ENCODE results near the gene KIAA0040. TPM values are rescaled to one million over a fixed set of nuclear protein-coding genes. Genes with fewer than 3 reads are reported as not detected.
A peak's percentile ranks its signal among the peaks of the same experiment; 100 is the strongest.

KIAA0040 gene
- total and polyA plus RNA-seq, 4 donors: 4.6 to 12.0 (median 5.7) TPM

DNA sequence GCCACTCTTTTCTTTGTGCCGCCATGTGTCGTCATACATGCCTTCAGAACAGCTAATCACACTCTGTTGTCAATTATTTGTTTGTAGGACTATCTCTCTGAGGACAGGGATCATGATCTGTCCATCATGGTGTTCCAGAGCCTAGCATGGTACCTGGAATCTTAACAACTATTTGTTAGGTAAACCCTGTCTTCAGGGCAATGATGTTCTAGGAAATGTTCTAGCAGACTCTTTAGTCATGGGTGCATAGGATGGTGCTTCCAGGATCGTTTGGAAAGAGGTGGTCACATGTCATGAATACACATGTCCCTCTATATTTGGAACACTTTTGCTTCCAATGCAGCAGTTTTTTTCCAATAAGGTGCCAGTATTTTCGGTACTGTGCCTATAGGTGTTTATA lies 18.2 kb upstream of the KIAA0040 start:
- no peak for DNase-seq (ENCODE audit: low spot score)
- WGBS: 74% methylated on average over 4 of the region's 4 CpGs
- Histone ChIP-seq H3K4me1 (ENCODE audit: control insufficient read depth in 4 of 4, insufficient read depth in 4 of 4, low read length in 3 of 4) (peaks cover 0 to 18% (median 11%) of the 10 kb centered on the region in 4 donors), H3K27ac (ENCODE audit: low read depth in 1 of 2, low read length in 2 of 2) (no peak overlapping the region), H3K36me3 (ENCODE audit: control insufficient read depth in 4 of 4, insufficient read depth in 3 of 4, low read depth in 1 of 4, low read length in 3 of 4) (no peaks in the 10 kb centered on the region), H3K9me3 (ENCODE audit: control insufficient read depth in 4 of 4, low read length in 3 of 4) (peaks cover 0 to 3% (median 0%) of the 10 kb centered on the region in 4 donors), H3K9ac (ENCODE audit: low read depth in 1 of 2, low read length in 2 of 2) (no peak overlapping the region), H3K4me3 (ENCODE audit: low read depth in 1 of 3, low read length in 3 of 3) (no peak overlapping the region), H3K27me3 (ENCODE audit: control insufficient read depth in 4 of 4, insufficient read depth in 4 of 4, low read length in 3 of 4) (no peaks in the 10 kb centered on the region)
- TF ChIP-seq, protein P1, sequence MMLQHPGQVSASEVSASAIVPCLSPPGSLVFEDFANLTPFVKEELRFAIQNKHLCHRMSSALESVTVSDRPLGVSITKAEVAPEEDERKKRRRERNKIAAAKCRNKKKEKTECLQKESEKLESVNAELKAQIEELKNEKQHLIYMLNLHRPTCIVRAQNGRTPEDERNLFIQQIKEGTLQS (IDR thresholded peaks at IDR 0.05): no peak
- TF ChIP-seq FOXA1 (IDR thresholded peaks at IDR 0.05) (no peak), HNF4G (IDR thresholded peaks at IDR 0.05) (no peak), FOXA2 (IDR thresholded peaks at IDR 0.05) (no peak)

DNA sequence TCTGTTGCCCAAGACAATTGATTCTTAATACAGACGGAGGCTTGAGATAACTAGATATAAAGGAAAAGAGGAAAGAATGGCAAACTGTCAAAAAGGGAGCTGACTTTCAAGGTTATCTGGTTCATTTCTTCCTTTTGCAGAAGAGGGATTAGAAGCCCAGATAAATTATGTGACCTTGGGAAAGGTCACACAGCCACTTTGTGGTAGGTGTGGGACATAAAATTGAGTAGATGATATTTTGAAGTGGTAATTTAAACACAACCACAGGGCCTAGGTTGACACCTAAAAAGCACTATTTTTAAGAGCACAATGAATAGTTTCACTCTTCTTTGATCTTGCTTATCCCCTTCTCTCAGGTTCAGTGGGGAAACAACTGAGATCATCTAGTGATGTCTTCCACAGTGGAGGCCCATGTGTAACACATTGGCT lies 16.9 kb upstream of the KIAA0040 start:
- Histone ChIP-seq H3K4me1 (ENCODE audit: control insufficient read depth in 4 of 4, insufficient read depth in 4 of 4, low read length in 3 of 4) (peaks cover 0 to 18% (median 11%) of the 10 kb centered on the region in 4 donors), H3K4me3 (ENCODE audit: low read depth in 1 of 3, low read length in 3 of 3) (peak overlapping the region in 1 of 3 donors; percentile 34), H3K9ac (ENCODE audit: low read depth in 1 of 2, low read length in 2 of 2) (no peak overlapping the region), H3K36me3 (ENCODE audit: control insufficient read depth in 4 of 4, insufficient read depth in 3 of 4, low read depth in 1 of 4, low read length in 3 of 4) (no peaks in the 10 kb centered on the region), H3K9me3 (ENCODE audit: control insufficient read depth in 4 of 4, low read length in 3 of 4) (peaks cover 0 to 3% (median 0%) of the 10 kb centered on the region in 4 donors), H3K27me3 (ENCODE audit: control insufficient read depth in 4 of 4, insufficient read depth in 4 of 4, low read length in 3 of 4) (no peaks in the 10 kb centered on the region), H3K27ac (ENCODE audit: low read depth in 1 of 2, low read length in 2 of 2) (peak overlapping the region; percentile 28 to 51)
- no peak for TF ChIP-seq NR2F2 (IDR thresholded peaks at IDR 0.05)
- TF ChIP-seq RXRA (IDR thresholded peaks at IDR 0.05): no peak
- no peak for TF ChIP-seq YY1 (IDR thresholded peaks at IDR 0.05)
- TF ChIP-seq GABPA (IDR thresholded peaks at IDR 0.05 in 1 of 2, conservative IDR thresholded peaks at IDR 0.05 in 1 of 2): no peak
- TF ChIP-seq, protein P2, sequence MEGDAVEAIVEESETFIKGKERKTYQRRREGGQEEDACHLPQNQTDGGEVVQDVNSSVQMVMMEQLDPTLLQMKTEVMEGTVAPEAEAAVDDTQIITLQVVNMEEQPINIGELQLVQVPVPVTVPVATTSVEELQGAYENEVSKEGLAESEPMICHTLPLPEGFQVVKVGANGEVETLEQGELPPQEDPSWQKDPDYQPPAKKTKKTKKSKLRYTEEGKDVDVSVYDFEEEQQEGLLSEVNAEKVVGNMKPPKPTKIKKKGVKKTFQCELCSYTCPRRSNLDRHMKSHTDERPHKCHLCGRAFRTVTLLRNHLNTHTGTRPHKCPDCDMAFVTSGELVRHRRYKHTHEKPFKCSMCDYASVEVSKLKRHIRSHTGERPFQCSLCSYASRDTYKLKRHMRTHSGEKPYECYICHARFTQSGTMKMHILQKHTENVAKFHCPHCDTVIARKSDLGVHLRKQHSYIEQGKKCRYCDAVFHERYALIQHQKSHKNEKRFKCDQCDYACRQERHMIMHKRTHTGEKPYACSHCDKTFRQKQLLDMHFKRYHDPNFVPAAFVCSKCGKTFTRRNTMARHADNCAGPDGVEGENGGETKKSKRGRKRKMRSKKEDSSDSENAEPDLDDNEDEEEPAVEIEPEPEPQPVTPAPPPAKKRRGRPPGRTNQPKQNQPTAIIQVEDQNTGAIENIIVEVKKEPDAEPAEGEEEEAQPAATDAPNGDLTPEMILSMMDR (IDR thresholded peaks at IDR 0.05; ENCODE audit: low read depth, low read length, missing input control): no peak
- TF ChIP-seq, protein P3, sequence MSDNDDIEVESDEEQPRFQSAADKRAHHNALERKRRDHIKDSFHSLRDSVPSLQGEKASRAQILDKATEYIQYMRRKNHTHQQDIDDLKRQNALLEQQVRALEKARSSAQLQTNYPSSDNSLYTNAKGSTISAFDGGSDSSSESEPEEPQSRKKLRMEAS (IDR thresholded peaks at IDR 0.05): no peak
- TF ChIP-seq, protein P1 (IDR thresholded peaks at IDR 0.05): no peak
- TF ChIP-seq JUND (IDR thresholded peaks at IDR 0.05): no peak
- peak; percentile 0 for TF ChIP-seq SP1 (IDR thresholded peaks at IDR 0.05)
- DNase-seq (ENCODE audit: low spot score): no peak
- WGBS: 15% methylated on average over 1 of the region's 1 CpG

DNA sequence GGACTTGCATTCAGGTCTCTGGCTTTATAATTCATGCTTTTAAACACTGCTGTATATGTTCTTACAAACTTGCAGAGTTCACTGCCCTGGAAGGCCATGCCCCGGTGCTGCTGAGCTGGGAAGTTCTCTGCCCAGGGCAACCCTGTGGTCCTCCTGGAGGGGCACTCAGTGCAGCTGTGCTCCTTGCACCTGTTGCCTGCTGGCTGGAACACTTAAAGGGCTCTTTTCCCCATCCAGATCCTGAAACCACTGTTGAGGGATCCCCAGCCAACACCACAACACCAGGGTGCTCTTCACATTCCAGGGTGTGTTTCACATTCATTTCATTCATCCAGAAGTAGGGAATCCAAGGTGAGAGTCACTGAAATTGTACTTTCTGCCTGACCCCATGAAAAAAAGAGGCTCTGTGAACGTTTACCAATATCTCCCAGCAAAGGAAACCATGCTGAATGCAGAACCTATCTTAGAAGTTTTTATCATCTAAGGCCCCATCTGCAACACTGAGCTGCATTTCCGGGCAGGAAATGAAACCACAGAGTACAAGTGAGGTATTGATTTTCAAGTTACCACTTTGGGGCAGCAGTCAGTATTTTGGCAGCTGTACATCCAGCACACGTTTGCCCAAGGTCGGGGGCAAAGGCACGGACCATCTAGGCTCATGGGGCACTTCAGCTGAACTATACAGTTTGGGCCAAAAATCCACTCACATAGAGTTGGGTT lies 16.4 kb upstream of the KIAA0040 start:
- Histone ChIP-seq H3K9ac (ENCODE audit: low read depth in 1 of 2, low read length in 2 of 2) (no peak overlapping the region), H3K9me3 (ENCODE audit: control insufficient read depth in 4 of 4, low read length in 3 of 4) (peaks cover 0 to 3% (median 0%) of the 10 kb centered on the region in 4 donors), H3K27ac (ENCODE audit: low read depth in 1 of 2, low read length in 2 of 2) (peak overlapping the region; percentile 28 to 58), H3K4me1 (ENCODE audit: control insufficient read depth in 4 of 4, insufficient read depth in 4 of 4, low read length in 3 of 4) (peaks cover 0 to 18% (median 11%) of the 10 kb centered on the region in 4 donors), H3K4me3 (ENCODE audit: low read depth in 1 of 3, low read length in 3 of 3) (peak overlapping the region in 1 of 3 donors; percentile 34), H3K36me3 (ENCODE audit: control insufficient read depth in 4 of 4, insufficient read depth in 3 of 4, low read depth in 1 of 4, low read length in 3 of 4) (no peaks in the 10 kb centered on the region), H3K27me3 (ENCODE audit: control insufficient read depth in 4 of 4, insufficient read depth in 4 of 4, low read length in 3 of 4) (no peaks in the 10 kb centered on the region)
- DNase-seq (ENCODE audit: low spot score): no peak
- WGBS: 12% methylated on average over 6 of the region's 6 CpGs
- TF ChIP-seq HNF4A (conservative IDR thresholded peaks at IDR 0.05) (peak; percentile 58 to 94), FOXA1 (IDR thresholded peaks at IDR 0.05) (no peak), HNF4G (IDR thresholded peaks at IDR 0.05) (peak; percentile 60), SP1 (IDR thresholded peaks at IDR 0.05) (peak; percentile 78), TAF1 (conservative IDR thresholded peaks at IDR 0.05) (no peak), EGR1 (IDR thresholded peaks at IDR 0.05; ENCODE audit: low read depth in 2 of 2) (no peak), RXRA (IDR thresholded peaks at IDR 0.05) (peak in 1 of 2 donors; percentile 62), JUND (IDR thresholded peaks at IDR 0.05) (no peak)
- TF ChIP-seq, protein P4, sequence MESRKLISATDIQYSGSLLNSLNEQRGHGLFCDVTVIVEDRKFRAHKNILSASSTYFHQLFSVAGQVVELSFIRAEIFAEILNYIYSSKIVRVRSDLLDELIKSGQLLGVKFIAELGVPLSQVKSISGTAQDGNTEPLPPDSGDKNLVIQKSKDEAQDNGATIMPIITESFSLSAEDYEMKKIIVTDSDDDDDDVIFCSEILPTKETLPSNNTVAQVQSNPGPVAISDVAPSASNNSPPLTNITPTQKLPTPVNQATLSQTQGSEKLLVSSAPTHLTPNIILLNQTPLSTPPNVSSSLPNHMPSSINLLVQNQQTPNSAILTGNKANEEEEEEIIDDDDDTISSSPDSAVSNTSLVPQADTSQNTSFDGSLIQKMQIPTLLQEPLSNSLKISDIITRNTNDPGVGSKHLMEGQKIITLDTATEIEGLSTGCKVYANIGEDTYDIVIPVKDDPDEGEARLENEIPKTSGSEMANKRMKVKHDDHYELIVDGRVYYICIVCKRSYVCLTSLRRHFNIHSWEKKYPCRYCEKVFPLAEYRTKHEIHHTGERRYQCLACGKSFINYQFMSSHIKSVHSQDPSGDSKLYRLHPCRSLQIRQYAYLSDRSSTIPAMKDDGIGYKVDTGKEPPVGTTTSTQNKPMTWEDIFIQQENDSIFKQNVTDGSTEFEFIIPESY (IDR thresholded peaks at IDR 0.05): no peak
- TF ChIP-seq, protein P3 (IDR thresholded peaks at IDR 0.05): peak; percentile 38
- TF ChIP-seq, protein P1 (IDR thresholded peaks at IDR 0.05): no peak
- TF ChIP-seq, protein P5, sequence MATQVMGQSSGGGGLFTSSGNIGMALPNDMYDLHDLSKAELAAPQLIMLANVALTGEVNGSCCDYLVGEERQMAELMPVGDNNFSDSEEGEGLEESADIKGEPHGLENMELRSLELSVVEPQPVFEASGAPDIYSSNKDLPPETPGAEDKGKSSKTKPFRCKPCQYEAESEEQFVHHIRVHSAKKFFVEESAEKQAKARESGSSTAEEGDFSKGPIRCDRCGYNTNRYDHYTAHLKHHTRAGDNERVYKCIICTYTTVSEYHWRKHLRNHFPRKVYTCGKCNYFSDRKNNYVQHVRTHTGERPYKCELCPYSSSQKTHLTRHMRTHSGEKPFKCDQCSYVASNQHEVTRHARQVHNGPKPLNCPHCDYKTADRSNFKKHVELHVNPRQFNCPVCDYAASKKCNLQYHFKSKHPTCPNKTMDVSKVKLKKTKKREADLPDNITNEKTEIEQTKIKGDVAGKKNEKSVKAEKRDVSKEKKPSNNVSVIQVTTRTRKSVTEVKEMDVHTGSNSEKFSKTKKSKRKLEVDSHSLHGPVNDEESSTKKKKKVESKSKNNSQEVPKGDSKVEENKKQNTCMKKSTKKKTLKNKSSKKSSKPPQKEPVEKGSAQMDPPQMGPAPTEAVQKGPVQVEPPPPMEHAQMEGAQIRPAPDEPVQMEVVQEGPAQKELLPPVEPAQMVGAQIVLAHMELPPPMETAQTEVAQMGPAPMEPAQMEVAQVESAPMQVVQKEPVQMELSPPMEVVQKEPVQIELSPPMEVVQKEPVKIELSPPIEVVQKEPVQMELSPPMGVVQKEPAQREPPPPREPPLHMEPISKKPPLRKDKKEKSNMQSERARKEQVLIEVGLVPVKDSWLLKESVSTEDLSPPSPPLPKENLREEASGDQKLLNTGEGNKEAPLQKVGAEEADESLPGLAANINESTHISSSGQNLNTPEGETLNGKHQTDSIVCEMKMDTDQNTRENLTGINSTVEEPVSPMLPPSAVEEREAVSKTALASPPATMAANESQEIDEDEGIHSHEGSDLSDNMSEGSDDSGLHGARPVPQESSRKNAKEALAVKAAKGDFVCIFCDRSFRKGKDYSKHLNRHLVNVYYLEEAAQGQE (IDR thresholded peaks at IDR 0.05): no peak
